ENCODE results near the gene SARM1.

The SARM1 gene

DNA sequence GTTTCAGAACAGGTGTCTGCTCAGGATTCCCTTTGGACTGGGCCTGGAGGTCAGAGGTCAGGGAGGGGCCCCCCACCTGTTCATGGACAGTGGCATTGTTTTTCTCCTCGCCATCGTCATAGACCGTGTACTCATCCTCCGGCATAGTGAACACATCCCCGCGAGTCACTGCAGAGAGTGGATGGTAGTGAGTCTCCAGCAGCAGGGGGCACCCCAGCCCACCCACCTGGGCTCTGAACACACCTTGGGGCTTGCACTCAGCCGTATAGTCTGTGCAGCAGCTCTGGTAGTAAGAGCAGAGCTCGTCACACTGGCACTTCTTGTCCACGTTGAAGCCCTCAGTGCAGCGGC, 1.8 kb upstream of the SARM1 start:
- no peak for DNase-seq

DNA sequence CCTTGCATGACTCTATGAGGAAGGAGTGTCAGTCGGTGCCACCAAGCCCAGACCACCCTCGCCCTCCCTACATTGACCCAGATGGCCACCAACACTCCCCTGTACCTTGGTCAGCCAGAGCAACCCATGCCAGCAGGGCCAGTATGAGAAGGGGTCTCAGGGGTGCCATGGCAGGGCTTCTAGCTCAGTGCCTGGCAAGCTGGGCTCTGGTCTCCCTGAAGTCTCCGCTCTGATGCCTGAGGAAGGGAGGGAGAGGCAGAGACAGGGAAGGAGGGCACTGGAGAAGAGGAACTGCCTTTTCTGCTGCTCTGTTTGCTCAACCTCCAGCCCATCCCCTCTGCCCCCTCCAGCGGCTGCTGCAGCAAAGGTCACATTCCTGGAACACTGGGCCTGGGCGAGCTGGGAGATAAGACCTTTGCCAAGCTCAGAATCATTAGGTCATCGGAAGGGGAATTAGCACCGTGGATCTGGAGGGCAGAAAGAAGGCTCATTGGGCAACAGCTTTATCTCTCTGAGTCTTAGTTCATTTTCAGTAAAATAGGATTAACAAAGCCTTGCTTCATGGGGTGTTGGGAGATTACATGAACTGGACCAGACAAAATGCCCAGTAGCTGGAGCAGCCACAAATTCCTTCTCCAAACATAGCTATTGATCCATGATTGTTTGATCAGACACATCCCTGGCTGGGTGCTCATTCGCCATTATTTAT, 1.3 kb upstream of the SARM1 start, which contains the start of gene VTN:
VTN (minus strand) TSS at position 273 of the 709 bp plus-strand sequence; CDS start at position 169, 104 bp downstream.
- DNase-seq = peak; percentile 77

DNA sequence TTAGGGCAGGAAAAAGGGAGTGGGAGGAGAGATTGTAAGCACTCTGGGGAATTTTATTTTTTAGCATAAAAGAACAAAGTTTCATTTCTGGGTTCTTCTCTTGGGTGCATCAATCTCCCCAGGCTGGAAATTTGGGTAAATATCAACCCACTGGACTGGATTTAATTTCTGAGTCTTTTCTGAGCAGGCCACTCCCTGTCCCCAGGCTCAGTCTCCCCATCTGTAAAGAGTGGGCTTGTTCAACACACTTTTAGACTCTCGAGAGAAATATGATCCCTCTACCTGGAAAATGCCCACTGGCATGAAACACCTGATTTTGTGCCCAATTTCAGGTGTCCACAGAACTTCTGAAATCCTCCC, 770 bp upstream of the SARM1 start:
- DNase-seq = no peak

DNA sequence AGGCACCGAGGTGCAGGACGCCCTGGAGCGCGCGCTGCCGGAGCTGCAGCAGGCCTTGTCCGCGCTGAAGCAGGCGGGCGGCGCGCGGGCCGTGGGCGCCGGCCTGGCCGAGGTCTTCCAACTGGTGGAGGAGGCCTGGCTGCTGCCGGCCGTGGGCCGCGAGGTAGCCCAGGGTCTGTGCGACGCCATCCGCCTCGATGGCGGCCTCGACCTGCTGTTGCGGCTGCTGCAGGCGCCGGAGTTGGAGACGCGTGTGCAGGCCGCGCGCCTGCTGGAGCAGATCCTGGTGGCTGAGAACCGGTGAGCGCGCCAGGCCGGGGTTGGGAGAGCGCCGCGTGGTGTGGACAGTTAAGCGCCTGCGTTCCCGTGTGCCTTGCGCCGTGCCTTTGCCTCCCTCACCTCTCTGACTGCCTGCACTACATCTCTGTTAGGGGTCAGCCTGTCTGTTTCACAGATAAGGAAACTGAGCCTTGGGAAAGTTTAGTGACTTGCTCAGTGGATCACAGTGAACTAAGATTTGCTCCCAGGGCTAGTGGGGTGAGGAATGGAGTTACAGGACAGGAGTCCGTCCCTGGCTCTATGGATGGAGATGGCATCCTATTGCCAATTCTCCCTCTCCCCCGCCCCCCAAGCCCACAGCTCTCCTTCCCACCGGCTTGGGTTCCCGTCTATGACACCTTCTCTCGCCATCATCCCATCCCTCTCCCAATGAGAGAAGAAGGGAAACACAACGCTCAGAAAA, 880 bp downstream of the SARM1 start:
- peak; percentile 46 for DNase-seq

DNA sequence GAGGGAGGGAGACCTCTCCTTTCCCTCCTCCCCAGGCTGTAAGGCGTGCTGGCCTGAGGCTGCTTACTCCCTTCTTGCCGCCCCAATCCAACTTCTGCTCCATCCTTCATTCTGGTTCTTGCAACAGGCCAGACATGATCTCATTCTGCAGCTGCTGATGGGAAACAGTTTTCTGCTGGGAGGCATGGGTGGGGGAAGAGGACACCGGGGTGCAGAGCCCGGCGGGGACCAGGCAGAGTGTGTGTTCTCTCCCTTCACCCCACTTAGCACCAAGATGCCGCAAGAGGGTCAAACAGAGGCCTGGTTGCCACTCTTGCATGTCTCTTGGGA, 1.4 kb downstream of the SARM1 start:
- DNase-seq = no peak

DNA sequence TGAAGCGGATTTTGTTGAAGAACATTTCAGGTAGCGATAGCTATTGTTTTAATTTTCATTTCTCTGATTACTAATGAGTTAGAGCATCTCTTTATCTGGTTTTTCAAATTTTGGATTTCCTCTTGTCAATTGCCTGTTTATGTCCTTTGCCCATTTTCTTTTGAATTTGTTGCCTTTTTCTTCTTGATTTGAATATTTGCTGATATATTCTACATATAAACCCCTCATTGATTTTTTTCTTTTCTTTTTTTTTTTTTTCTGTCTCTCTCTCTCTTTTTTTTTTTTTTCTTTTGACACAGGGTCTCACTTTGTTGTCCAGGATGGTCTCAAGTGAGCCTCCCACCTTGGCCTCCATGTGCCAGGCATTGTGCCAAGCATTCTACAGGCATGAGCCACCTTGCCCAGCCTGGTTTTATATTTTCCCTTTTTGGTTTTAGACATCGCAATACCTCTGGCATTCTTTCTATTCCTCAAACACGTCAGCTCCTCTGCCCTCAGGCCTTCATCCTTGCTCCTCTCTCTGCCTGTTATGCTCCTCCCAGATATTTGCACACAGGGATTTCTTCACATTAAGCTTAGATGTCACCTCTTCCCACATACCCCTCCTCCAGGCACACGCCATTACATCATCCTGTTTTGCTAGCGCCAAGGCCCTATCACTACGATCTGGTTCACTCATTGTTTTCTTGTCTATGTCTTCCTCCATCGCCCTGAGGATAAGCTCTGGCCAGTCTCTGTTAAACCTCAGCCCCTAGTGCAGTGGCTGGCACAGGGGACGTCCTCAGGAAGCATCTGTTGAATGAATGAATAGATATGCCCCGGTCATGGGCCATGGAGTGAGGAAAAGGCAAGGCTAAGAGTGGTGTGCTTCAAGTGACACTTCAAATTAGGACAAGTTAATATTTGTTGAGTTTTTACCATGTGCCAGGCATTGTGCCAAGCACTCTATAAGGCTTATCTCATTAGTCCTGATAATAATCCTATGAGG, 8.6 kb downstream of the SARM1 start:
- DNase-seq = peak; percentile 99

DNA sequence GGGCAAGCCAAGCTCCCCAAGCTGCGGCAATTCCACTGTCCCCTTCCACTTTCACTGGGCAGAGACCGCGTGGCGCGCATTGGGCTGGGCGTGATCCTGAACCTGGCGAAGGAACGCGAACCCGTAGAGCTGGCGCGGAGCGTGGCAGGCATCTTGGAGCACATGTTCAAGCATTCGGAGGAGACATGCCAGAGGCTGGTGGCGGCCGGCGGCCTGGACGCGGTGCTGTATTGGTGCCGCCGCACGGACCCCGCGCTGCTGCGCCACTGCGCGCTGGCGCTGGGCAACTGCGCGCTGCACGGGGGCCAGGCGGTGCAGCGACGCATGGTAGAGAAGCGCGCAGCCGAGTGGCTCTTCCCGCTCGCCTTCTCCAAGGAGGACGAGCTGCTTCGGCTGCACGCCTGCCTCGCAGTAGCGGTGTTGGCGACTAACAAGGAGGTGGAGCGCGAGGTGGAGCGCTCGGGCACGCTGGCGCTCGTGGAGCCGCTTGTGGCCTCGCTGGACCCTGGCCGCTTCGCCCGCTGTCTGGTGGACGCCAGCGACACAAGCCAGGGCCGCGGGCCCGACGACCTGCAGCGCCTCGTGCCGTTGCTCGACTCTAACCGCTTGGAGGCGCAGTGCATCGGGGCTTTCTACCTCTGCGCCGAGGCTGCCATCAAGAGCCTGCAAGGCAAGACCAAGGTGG, 9.8 kb downstream of the SARM1 start:
- no peak for DNase-seq

DNA sequence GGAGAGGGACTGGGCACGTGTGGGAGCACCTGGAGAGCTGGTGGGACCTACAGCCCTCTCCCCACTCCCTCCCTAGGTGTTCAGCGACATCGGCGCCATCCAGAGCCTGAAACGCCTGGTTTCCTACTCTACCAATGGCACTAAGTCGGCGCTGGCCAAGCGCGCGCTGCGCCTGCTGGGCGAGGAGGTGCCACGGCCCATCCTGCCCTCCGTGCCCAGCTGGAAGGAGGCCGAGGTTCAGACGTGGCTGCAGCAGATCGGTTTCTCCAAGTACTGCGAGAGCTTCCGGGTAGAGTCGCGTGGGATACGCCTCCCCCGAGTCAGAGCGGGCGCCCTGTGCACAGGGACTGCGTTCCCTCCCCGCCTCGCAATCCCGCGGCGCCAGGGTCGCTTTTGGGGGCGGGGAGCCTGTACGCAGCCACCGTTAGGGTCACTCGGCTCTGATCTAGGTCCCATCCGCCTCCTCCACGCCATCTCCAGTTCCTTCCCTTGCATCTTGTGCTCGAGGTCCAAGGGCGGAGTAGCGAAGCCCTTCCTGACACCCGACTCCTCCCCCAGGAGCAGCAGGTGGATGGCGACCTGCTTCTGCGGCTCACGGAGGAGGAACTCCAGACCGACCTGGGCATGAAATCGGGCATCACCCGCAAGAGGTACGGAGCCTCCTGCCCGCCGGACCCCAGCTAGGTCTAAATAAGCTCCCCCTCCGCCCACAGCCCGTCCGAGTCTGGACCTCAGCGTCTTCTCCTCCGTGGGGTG, 13.0 kb downstream of the SARM1 start:
- DNase-seq = no peak

DNA sequence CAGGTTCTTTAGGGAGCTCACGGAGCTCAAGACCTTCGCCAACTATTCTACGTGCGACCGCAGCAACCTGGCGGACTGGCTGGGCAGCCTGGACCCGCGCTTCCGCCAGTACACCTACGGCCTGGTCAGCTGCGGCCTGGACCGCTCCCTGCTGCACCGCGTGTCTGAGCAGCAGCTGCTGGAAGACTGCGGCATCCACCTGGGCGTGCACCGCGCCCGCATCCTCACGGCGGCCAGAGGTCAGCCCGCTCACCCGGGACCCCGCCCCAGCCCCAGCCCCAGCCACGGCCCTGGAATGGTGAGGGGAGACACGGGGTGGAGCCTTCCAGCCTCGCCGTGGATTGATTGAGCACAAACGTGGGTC, 13.5 kb downstream of the SARM1 start:
- DNase-seq = no peak

DNA sequence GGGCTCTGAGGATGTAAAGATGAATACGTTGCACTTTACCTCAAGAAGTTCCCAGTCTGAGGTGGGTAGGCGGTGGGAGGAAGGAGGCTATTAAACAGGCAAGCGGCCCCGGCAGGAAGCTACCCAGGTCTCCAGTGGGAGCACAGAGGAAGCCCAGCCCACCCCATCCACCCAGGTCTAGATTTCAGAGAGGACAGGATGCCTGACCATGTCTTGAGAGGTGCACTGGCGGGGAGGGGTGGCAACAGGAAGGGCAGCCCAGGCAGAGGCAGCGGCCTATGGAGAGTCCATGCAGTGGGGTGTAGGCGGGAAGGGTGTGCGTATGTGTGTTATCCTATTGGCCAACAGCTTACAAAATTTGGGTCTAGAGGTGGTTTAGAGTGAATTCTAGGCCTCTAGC, 13.9 kb downstream of the SARM1 start:
- no peak for DNase-seq

DNA sequence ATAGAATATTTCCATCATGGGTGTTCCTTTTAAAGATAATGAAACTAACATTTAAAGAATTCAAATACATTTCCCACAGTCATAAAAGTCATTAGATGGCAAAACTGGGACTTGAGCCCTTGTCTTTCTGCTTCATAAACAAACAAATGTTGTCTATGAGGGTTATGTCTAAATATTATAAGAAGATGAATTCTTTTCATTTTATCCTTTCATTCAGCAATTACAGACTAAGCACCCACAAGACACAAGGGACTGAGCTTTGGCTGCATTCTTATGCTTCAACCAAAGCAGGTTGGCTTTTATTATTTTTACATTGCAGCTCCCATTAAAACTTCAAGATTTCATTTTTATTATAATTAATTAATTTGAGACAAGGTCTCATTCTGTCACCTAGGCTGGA, 14.9 kb downstream of the SARM1 start:
- no peak for DNase-seq

DNA sequence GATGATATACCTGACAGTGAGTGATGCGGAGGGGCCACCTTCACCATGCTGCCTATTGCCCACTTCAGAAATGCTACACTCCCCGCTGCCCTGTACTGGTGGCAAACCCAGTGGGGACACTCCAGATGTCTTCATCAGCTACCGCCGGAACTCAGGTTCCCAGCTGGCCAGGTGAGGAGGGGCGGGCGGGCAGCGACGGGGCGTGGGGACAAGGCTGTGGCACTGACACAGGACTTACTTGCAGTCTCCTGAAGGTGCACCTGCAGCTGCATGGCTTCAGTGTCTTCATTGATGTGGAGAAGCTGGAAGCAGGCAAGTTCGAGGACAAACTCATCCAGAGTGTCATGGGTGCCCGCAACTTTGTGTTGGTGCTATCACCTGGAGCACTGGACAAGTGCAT, 16.6 kb downstream of the SARM1 start:
- no peak for DNase-seq

DNA sequence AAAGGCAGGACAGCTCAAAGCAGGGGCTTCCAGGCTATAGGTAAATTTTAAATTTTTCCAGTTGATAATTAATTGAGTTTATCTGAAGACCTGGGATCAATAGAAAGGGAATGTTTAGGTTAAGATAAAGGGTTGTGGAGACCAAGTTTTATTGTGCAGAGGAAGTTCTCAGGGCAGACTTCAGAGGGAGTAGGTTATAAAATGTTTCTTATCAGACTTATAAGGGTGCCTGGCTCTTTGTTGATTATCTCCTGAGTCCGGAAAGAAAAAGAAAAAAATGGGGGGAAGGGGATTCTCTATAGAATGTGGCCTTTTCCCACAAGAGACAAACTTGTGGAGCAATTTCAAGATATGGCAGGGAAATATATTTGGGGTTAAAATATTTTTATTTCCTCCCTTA, 18.6 kb downstream of the SARM1 start:
- no peak for DNase-seq

DNA sequence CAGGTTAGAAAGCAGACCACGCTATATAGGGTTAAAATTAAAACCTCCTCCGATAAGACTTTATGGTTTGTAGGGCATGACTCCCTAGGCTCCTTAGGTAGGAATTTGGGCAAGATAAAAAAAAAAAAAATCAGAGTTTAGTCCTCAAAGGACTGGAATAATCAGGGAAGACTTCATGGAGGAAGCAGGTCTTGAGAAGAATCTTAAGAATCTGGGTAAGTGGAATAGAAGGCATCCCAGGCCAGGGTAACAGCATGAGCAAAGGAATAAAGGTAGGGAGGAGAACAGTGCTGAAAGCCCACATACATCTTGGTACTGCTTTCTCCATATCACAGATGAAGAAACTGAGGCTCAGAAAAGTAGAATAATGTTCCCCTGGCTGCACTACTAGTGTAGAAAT, 19.1 kb downstream of the SARM1 start:
- no peak for DNase-seq

DNA sequence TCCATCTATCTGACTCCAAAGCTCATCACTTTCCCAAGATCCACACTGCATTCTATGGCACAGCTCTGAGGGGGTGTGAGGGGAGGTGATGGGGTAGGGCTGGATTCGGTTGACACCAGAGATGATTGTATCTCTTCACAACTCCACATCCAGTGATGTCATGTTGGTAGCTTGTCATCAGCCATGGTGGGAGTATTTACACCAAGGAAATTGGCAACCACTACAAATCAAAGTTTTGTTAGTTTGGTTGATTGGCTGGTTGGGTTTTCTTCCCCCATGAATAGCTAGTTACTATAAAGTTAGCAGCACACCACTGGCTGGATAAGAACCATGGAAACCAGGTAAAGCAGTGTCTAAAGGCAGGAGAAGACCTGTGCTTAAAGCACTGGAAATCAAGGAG, 19.5 kb downstream of the SARM1 start:
- no peak for DNase-seq

DNA sequence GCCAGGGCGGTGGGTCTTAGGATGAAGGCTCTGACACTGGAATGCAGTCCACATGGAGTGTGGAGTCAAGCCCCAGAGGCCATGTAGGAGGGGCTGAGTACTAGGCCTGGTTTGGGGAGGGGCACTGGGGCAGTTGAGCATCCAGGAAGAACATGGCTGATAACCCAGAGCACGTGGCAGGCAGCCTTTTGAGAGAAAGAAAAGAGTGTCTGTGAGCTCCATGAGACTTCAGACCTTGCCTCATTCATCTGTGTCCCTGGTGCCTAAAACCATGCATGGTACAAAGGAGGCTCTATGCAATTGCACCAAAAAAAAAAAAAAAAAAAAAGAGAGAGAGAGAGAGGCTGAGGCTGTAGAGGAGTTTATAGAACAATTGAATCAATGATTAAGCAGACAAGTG, 19.9 kb downstream of the SARM1 start:
- no peak for DNase-seq

DNA sequence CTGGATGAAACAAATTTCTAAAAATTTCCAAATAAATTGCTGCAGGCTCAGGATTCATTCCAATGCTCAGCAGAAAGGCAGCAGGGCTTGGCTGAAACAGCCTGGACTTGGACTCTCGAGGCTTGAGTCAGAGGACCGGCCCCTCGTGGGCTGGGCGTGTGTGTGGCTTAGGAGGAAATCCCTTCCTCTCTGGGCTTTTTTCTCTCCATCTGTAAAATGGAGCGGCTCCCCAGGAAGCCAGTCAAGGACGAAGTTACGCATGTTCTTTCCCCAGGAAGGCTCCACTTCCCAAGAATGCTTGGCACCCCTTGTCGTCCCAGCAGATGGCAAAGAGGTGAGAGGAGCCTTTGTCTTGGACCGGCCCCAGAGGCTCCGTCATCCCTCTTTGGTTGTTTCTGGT, 21.0 kb downstream of the SARM1 start:
- DNase-seq = no peak

DNA sequence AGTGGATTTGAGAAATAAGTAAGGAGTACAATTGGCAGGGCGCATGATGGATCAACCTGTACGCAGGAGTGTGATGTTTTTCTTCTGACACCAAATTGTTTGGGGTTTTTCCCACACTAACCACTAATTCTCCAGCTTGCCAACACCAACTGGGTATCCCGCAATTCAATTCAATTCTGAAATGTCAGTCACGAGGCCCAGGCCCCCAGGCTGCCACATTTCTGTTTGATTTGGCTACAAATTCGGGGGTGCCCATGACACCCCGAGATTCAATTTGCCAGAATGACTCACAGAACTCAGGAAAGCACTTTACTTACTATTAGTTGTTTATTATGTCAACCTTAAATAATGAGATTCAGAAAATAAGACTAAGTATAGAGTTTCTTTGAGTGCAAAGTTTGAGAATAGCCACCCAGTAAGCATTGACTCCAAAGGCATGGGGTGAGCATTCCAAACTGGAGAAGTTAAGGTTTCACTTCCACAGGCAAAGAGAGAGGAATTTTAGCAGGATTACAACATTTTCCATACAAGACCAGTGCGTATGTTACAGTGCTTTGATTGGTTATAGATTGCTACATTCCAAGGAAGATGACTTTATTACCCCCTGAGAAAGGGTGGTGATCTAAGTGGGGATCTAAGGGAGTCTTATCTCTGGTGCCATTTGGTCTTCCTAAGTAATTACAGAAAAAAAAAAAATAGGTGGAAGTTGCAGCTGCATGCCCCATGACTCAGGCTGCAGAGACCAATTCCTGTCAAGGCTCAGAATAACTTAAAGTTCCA, 23.0 kb downstream of the SARM1 start:
- peak; percentile 78 for DNase-seq

DNA sequence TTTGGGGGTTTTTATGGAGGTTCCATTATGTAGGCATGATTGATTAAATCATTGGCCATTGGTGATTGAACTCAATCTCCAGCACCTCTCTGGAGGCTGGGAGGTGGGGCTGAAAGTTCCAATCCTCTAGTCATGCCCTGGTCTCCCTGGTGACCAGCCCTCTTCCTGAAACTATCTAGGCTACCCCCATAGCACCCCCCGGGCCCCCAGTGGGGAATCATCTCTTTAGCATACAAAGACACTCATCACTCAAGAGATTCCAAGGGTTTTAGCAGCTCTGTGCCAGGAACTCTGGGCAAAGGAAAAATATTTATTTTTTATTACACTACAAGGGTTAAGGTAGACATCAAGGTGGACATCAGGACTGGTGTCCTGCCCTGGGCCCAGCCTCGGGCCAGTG, 23.9 kb downstream of the SARM1 start:
- no peak for DNase-seq

DNA sequence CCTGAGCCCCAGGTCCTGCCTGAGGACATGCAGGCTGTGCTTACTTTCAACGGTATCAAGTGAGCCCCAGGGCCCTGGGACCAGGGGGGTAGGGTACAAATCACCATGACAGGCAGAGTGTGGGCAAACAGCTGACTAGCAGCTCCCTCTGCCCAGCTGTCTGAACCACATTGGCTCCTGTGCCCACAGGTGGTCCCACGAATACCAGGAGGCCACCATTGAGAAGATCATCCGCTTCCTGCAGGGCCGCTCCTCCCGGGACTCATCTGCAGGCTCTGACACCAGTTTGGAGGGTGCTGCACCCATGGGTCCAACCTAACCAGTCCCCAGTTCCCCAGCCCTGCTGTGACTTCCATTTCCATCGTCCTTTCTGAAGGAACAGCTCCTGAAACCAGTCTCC, 24.5 kb downstream of the SARM1 start:
- no peak for DNase-seq

DNA sequence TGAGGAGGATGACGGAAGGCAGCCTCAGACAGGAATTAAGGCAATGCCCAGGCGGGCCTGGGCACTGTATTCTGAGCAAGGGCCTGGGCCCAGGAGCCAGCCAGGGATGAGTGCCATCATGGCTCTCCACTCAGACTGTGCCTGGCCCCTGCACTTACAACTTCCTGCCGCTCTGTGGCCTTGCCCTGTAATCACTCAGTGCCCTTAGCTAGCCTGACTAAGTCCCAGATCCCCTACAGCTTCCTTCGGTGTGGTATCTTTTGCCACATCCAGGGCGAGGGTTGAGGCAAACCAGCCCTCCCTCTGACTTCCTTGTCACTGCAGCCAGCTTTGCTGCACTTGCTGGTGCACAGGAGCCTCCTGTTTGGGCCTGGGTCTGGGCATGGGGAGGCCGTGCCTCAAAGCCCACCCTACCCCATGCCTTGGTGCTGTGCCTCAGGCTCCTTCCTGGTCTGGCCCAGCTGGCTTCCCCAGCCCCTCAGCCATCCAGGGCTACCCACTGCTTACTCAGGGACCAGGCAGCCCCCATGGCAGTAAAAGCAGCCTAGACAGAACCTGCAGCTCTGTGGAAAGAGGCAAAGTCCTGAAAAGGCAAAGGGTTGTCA, 25.2 kb downstream of the SARM1 start:
- DNase-seq = no peak
